Lower lobe of right lung (tissue), 2 donors: Measurements from ENCODE around the gene PGAP2. TPM values are rescaled to one million over a fixed set of nuclear protein-coding genes. Genes with fewer than 3 reads are reported as not detected.

Source experiments
- ATAC-seq, 2 donors: fragments of 200-7000 bp; cut with Tn5 transposase; one replicate each; pipeline ENCODE4 v1.9.1; 2020 to 2022; ENCODE audit warnings: mild to moderate bottlenecking in 2 of 2, moderate library complexity in 2 of 2
- DNase-seq: peaks from one replicate; pipeline ENCODE4 v3.0.0-alpha.2; 2020
- H3K27ac ChIP-seq: fragments of 200-600 bp; one replicate; pipeline ENCODE4 v1.8.0; 2022
- H3K27me3 ChIP-seq: fragments of 200-600 bp; one replicate; pipeline ENCODE4 v1.8.0; 2022; ENCODE audit warnings: low read depth
- H3K36me3 ChIP-seq: fragments of 200-600 bp; one replicate; pipeline ENCODE4 v1.8.0; 2022; ENCODE audit warnings: mild to moderate bottlenecking
- H3K4me1 ChIP-seq: fragments of 200-600 bp; one replicate; pipeline ENCODE4 v1.8.0; 2022
- H3K4me3 ChIP-seq: fragments of 200-600 bp; one replicate; pipeline ENCODE4 v1.8.0; 2022; ENCODE audit warnings: mild to moderate bottlenecking
- H3K9me3 ChIP-seq: fragments of 200-600 bp; one replicate; pipeline ENCODE4 v1.8.0; 2022
- CTCF ChIP-seq: fragments of 200-600 bp; IDR thresholded peaks from one replicate; pipeline ENCODE4 v1.8.0; 2022; ENCODE audit warnings: antibody characterized with exemption, mild to moderate bottlenecking
- intact Hi-C: fragments of 100-400 bp; cut with DNase I; formaldehyde crosslinking; loops from one replicate; pipeline ENCODE4 v1.11.0; 2022
- total RNA-seq: library from RNA; stranded (reverse); fragmentation: NEBNext Ultra II Directional; extraction: Animal tissue kit (Norgen Biotek cat#: 25700); gene quantifications from one replicate; pipeline ENCODE4 v1.2.1, GENCODE V29; 2021
- donor health status: DM: no; HTN: yes; CAD: no; lungs with severe emphysema.

PGAP2 gene
- total RNA-seq, 1 donor from 2014 or later, result 23.8 TPM

GRCh38 chr11:3840004-3840869 is 31.9 kb downstream of the PGAP2 start:
- H3K36me3 ChIP-seq, result no peaks in the 10 kb centered on the region
- peak; percentile 55 for DNase-seq
- intact Hi-C loops, result no loop called here
- peak overlapping the region; percentile 83 for H3K4me3 ChIP-seq
- ATAC-seq, result peak; percentile 53 to 61
- no peak for TF ChIP-seq CTCF
- H3K9me3 ChIP-seq, result no peaks in the 10 kb centered on the region
- no peaks in the 10 kb centered on the region for H3K27me3 ChIP-seq
- peaks cover 53% of the 10 kb centered on the region for H3K4me1 ChIP-seq
- H3K27ac ChIP-seq, result peak overlapping the region; percentile 98

DNA sequence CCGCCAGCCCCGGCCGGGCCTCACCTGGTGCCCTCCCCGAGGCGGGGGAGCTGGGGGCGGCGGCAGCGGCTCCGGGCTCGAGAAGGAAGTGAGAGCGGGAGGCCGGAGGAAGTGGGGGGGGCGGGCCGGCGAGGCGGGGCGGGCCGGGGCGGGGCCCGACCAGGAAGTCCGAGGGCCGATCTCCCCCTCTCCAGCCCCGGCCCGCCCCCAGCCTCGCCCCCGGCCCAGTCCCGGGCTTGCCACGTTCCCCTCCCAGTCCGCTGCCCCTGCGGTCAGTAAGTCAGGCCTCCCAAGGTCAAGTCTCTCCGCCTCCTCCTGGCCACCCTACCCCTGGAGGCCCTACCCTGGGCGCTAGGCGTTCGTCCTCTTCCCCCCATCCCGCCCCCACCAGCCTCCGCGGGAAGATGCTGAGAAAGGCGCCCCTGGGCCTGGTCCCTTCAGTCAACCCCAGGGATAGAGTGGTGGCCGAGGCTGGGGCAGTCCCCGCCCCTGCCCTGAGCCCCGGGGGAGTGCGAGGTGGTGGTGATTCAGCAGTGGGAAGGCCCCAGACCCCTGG is 32.6 kb downstream of the PGAP2 start, which contains the start of gene RHOG:
RHOG (minus strand) TSS at position 90 of the 556 bp plus-strand sequence. CDS start 12,821 bp downstream, outside the sequence.
- no peak for TF ChIP-seq CTCF
- Histone ChIP-seq H3K9me3 (no peaks in the 10 kb centered on the region), H3K27ac (peak within 1 kb of the TSS; percentile 98), H3K4me3 (peak within 1 kb of the TSS; percentile 83), H3K36me3 (no peaks in the 10 kb centered on the region), H3K4me1 (peaks cover 46% of the 10 kb centered on the region), H3K27me3 (no peaks in the 10 kb centered on the region)
- DNase-seq, result peak; percentile 90
- peak; percentile 92 for ATAC-seq
- intact Hi-C loops, result no loop called here

DNA sequence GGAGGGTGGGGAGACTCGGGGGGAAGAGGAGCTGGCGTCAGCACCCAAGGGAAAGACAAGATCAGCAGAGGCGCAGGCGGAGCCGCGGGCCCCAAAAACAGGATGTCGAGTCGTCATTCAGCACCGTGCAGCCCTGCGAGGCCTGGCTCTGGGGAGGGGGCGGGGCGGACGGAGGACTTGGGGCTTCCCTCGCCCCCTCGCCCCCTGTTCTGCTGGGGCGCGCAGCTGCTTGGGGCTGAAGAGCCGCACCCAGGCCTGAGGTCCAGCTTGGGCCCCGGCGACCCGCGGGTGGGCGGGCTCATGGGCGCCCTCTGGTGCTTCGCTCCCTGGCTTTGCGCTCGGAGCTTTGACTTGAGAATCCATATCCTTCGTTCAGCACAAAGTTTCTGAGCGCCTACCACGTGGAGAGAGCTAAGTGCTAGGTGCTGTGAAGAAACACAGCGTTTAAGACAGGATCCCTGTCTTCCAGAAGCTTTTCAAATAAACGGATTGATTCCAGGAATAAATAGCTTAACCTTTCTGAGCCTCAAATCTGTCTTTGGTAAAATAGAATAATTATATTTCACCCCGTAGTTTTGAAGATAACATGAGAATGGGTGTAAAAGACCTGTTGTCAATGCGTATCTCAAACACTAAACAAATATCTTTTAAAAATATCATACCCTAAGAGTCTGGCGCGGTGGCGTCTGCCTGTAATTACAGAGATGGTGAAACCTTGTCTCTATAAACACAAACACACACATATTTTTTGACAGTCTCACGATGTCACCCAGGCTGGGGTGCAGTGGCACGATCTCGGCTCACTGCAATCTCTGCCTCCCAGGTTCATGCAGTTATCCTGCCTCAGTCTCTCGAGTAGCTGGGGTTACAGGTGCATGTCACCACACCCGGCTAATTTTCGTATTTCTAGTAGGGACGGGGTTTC is 33.3 kb downstream of the PGAP2 start:
- Histone ChIP-seq H3K27me3 (no peaks in the 10 kb centered on the region), H3K4me3 (peak overlapping the region; percentile 83), H3K36me3 (no peaks in the 10 kb centered on the region), H3K4me1 (peaks cover 39% of the 10 kb centered on the region), H3K27ac (peak overlapping the region; percentile 98), H3K9me3 (no peaks in the 10 kb centered on the region)
- ATAC-seq (peak; percentile 86 to 88), DNase-seq (peak; percentile 89)
- TF ChIP-seq CTCF, result peak; percentile 91
- intact Hi-C loops, result no loop called here

DNA sequence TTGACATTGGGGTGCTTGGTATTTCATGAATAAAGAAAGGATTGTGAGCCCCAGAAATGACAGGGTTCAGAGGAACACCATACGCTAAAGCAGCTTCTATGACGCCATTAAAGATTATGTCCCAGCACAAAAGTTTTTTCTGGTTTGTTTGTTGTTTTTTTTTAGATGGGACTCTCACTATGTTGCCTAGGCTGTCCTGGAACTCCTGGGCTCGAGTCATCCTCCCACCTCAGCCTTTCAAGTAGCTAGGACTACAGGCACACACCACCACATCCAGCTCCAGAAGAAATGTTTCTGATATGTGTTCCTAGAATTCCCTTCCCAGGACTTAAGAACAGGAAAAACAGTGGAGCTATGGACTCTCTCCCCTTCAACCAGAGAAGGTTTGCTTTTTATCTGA is 35.0 kb downstream of the PGAP2 start:
- no peaks in the 10 kb centered on the region for H3K9me3 ChIP-seq
- no peak for TF ChIP-seq CTCF
- intact Hi-C loops, result no loop called here
- no peaks in the 10 kb centered on the region for H3K27me3 ChIP-seq
- H3K4me1 ChIP-seq, result peaks cover 22% of the 10 kb centered on the region
- no peaks in the 10 kb centered on the region for H3K36me3 ChIP-seq
- no peak overlapping the region for H3K27ac ChIP-seq
- H3K4me3 ChIP-seq, result no peak overlapping the region
- DNase-seq (no peak), ATAC-seq (no peak)

DNA sequence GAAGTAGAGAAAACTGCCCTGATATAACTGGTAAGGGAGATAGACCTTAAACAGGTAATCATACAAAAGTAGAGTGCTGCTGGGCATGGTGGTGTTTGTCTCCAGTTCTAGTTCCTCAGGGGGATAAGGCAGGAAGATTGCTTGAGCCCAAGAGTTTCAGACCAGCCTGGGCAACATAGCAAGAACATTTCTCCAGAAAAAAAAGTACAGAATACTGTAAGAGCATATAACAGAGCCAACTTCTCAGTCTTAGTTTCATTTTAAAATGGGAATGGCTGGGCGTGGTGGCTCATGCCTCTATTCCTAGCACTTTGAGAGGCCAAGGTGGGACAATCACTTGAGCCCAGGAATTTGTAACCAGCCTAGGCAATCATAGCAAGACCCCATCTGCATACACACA is 36.9 kb downstream of the PGAP2 start:
- ATAC-seq, result no peak
- no peaks in the 10 kb centered on the region for H3K9me3 ChIP-seq
- intact Hi-C loops, result loop anchor here (5.0 kb wide), 1 partner anchor 227 kb away; no protein-coding TSS in a partner anchor
- H3K4me3 ChIP-seq, result no peak overlapping the region
- H3K4me1 ChIP-seq, result peaks cover 6% of the 10 kb centered on the region
- no peak for TF ChIP-seq CTCF
- H3K27ac ChIP-seq, result no peak overlapping the region
- DNase-seq, result no peak
- H3K36me3 ChIP-seq, result no peaks in the 10 kb centered on the region
- no peaks in the 10 kb centered on the region for H3K27me3 ChIP-seq
